HuH-7.5 (cell line): Measurements from ENCODE around the gene MACC1.
"Not testable (repeated sequence)": the region's sequence is repeated elsewhere in the genome, so short reads cannot be mapped to it uniquely, and the experiment has no call there.

Source experiments
- DNase-seq: peaks from one replicate; pipeline ENCODE4 v3.0.0; 2011; ENCODE audit warnings: low spot score

Gene MACC1

DNA sequence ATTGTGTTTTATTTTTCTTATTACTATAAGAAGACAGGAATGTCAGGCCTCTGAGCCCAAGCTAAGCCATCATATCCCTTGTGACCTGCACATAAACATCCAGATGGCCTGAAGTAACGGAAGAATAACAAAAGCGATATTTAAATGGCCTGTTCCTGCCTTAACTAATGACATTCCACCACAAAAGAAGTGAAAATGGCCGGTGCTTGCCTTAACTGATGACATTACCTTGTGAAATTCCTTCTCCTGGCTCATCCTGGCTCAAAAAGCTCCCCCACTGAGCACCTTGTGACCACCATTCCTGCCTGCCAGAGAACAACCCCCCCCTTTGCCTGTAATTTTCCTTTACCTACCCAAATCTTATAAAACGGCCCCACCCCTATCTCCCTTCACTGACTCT is 91.1 kb downstream of the MACC1 start:
- not testable (repeated sequence) for DNase-seq

DNA sequence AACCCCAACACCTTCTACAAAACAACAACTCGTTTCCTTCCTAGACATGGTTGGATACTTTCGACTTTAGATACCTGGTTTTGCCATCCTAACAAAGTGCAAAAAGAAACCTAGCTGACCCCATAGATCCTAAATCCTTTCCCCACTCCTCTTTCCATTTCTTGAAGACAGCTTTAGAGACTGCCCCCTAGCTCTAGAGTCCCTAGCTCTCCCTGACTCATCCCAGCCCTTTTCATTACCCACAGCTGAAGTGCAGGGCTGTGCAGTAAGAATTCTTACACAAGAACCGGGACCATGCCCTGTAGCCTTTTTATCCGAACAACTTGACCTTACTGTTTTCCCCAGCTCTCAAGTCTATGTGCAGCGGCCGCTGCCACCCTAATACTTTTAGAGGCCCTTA is 93.1 kb downstream of the MACC1 start:
- not testable (repeated sequence) for DNase-seq

DNA sequence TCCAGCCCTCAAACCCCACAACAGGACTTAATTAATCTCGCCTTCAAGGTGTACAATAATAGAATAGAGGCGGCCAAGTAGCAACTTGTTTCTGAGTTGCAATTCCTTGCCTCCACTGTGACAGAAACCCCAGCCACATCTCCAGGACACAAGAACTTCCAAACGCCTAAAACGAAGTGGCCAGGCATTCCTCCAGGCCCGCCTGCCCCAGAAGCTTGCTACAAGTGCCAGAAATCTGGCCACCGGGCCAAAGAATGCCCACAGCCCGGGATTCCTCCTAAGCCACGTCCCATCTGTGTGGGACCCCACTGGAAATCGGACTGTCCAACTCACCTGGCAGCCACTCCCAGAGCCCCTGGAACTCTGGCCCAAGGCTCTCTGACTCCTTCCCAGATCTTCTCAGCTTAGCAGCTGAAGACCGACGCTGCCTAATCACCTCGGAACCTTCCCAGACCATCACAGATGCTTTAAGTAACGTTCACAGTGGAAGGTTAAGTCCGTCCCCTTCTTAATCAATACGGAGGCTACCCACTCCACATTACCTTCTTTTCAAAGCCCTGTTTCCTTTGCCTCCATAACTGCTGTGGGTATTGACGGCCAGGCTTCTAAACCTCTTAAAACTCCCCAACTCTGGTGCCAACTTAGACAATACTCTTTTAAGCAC is 94.4 kb downstream of the MACC1 start:
- DNase-seq = not testable (repeated sequence)

GRCh38 chr7:20122073-20122472 is 95.1 kb downstream of the MACC1 start:
- DNase-seq = no peak

- no peak for DNase-seq
These were observed 95.8 kb downstream of the MACC1 start for GRCh38 chr7:20121404-20121803.

DNA sequence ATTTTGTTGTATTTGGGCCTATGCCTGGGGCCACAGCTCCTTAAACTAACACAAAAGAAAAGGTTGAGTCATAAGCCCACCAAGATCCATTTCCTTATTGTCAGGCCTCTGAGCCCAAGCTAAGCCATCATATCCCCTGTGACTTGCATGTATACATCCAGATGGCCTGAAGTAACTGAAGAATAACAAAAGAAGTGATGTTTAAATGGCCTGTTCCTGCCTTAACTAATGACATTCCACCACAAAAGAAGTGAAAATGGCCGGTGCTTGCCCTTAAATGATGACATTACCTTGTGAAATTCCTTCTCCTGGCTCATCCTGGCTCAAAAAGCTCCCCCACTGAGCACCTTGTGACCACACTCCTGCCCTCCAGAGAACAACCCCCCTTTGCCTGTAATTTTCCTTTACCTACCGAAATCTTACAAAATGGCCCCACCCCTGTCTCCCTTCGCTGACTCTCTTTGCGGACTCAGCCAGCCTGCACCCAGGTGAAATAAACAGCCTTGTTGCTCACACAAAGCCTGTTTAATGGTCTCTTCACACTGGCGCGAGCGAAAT is 96.5 kb downstream of the MACC1 start:
- DNase-seq = not testable (repeated sequence)

DNA sequence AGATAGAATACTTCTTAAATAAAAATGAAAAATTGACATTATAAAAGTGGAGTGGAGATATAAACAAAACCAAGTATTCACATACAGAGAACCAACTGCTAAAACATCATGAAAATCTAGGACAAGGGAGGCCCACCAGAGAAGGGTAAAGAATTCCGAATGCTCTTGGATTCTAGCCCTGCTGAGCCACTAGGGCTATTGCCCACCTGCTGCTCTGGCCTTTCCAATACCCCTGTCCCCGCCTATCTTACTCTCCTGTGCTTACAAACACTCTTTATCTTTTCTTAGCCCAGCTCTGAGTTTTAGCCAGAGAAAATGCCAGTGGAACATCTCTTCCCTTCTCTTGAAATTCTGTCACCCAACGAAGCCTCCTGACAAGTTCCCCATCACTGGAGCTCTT is 100.3 kb downstream of the MACC1 start:
- DNase-seq = no peak

DNA sequence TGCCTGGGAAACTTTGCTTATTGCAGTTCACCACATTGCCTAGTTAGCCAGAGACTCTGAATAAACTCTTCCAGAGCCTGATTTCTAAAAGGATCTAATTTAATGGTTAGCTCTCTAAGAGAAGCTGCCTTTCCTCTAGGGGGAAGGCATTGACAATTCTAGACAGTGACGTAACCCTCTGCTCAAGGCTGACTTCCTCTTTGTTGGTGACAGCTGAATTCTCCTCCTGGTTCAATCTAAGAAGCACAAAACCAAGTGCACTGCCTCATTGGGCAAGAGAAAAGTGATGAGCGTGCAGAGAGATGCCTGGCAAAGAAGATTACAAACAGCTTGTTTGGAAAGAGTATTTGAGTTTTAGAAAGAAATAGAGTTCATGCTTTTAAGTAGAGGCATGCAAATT is 102.7 kb downstream of the MACC1 start:
- DNase-seq = no peak

- no peak for DNase-seq
These were observed 103.7 kb downstream of the MACC1 start for GRCh38 chr7:20113427-20114027.

DNA sequence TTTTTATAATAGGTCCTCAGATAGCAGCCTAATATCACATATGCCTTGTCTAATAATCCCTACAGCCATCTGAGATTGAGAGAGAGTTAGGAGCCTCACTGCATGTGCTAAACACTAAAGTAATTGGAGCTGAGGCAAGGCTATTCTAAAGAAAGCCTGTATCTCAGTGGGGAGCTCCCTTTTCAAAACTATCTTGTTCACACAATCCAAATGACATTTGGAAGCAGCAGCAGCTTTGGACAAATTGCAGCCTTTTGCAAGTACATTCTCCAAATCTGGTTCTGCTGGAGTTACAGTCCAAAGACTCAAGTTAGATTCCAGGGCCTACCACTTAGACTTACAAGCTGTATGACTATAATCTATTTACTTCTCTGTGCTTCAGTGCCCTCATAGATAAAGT is 104.5 kb downstream of the MACC1 start:
- no peak for DNase-seq

- no peak for DNase-seq
These were observed 105.2 kb downstream of the MACC1 start for GRCh38 chr7:20111821-20112542.

DNA sequence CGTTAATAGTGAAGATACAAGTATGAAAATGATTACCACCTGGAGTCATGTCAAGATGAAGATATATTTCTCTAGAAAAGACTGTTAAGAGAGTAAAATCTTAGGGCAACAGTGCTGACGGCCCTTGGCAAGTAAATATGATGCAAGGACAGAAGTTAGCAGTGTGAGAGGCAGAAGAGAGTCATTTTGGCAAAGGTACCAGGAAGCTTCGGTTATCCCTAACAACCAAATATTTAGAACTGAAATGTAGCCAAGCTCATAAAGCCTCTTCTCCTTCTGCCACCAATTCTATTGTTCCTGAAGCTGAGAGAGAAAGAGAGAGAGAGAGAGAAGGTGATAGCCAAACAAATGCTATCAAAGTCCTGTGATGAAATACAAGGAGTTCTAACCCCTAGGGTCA is 109.6 kb downstream of the MACC1 start:
- DNase-seq = no peak

- DNase-seq = no peak
These were observed 112.5 kb downstream of the MACC1 start for GRCh38 chr7:20104696-20105095.

- DNase-seq = no peak
These were observed 114.2 kb downstream of the MACC1 start for GRCh38 chr7:20102982-20103381.

DNA sequence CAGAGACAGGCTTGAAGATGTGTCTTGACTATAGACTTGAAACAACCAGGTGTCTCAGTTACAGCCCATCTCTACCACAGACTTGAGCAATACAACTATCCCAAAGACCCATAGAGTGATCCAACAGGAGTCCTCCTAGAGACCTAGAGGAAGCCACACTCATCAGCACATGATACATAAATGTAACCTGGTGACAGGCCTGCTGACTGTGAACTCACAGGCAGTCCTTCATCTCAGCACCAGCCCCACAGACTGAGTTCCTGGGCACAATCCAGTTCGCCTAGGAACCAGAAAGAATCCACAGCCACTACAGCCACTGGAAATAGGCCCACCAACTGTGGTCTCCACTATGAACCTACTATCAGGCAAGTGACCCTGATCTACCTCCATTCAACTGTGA is 121.3 kb downstream of the MACC1 start:
- DNase-seq = no peak

- no peak for DNase-seq
These were observed 121.7 kb downstream of the MACC1 start for GRCh38 chr7:20095436-20095835.

GRCh38 chr7:20089431-20089830 is 127.8 kb downstream of the MACC1 start:
- DNase-seq = no peak

- no peak for DNase-seq
These were observed 132.1 kb downstream of the MACC1 start for GRCh38 chr7:20085086-20085485.
